GM12891 (cell line): ENCODE results near the gene LZTFL1.

Experiments
- POLR2A ChIP-seq: IDR thresholded peaks from 2 replicates; pipeline ENCODE4 v1.6.1; 2011; ENCODE audit warnings: low read depth, low read length, control low read depth
- POLR2AphosphoS5 ChIP-seq: IDR thresholded peaks from 2 replicates; pipeline ENCODE4 v1.6.1; 2011; ENCODE audit warnings: low read depth, low read length, control low read depth
- POU2F2 ChIP-seq: IDR thresholded peaks from 2 replicates; pipeline ENCODE4 v1.6.1; 2011; ENCODE audit warnings: low read depth, mild to moderate bottlenecking, control low read depth, low read length, moderate library complexity
- SPI1 ChIP-seq: IDR thresholded peaks from 2 replicates; pipeline ENCODE4 v1.6.1; 2011; ENCODE audit warnings: low read depth, low read length, control low read depth
- TAF1 ChIP-seq: IDR thresholded peaks from 2 replicates; pipeline ENCODE4 v1.6.1; 2011; ENCODE audit warnings: low read depth, low read length, control low read depth

- TF ChIP-seq POLR2A (no peak), POLR2AphosphoS5 (no peak), POU2F2 (no peak), SPI1 (no peak), TAF1 (no peak)
Observed at GRCh38 chr3:45807681-45808540, 34.0 kb downstream of the LZTFL1 start.
